ENCODE data around the gene CBX8.

The CBX8 gene

DNA sequence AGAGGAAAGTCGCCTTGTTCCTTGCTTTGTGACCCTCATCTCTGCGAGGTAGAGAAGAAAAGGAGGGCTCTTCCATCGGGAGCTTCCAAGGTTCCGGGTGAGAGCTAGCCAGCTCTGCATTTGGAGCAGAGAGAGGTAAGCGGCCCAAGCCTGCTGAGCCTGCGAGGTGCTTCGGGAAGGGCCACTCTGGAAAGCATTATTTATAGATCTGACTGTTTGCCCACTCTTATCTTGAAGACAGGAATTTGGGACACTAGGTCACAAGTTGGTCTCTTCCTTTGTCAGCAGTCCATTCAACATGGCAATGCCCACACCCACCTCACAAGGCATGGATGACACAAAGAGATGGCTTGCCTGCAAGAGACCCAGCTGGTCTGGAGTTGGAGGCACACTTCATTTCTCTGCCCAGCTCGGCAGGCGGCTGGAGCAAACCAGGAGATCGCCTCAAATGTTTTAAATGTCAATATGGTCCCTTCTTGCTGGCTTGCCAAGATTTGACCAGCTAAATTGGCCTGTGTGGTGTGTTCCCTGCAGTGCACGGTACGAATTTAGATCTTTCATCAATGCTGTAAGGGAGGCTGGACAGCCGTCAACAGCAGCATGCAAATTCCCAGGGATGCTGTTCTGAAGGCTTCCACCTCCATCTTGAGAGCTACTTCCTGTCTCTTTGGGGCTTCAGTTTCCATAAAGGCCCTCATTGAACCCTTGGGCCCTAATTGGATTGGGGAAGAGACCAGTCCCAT is 22.8 kb upstream of the CBX8 start:
- DNase-seq (ENCODE audit: low read depth, low spot score), result no peak

DNA sequence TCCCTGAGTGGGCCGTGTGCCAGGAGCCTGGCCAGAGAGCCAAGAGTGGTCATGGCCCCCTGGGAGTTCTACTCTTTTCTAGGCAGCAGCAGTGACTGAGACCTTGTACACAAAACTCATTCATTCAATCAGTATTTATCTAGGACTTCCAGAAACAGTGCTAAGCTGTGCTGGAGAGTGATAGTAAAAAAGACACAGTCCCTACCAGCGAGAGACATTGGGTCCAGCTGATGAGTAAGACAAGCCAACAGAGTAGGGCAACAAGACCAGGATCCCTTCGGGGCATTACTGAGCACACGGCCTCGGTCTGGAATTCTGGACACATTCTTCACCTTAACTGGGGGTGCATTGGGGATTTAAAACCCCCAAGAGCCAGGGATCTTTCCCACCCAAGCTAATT is 22.2 kb upstream of the CBX8 start:
- no peak for DNase-seq (ENCODE audit: low read depth, low spot score)

DNA sequence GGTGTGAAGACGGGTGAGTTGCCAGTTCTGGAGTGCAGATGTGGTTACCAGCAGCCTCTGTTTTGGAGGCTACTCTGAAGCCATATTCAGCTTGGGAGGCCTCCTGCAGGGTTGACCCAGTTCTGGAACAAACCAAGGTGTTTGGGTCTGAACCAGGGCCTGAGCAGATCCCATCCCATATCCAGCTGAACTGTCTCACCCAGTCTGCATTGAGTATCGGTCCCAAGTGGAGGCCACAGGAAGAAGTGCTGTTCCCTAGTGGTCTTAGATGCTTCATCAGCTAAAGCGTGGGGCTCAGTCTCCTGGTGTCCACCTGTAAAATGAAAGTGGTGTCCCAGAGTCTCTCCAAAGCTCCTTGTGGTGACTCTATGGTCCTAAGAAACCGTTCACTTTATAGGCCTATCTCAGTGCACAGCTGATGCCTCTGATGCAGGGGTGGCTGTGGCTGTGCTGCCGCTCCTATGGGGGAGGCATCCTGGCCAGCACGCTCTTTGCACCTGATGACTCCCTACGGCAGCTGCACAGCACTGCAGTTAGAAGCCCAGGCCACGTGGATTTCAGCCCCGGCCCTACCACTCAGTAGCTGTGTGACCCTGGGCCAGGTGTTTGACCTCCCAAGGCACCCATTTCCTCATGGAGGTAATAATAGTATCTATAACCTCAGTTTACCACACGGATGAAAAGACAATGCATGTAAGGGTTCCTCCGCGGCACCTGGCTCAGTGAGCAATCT is 21.3 kb upstream of the CBX8 start:
- DNase-seq (ENCODE audit: low read depth, low spot score), result no peak

DNA sequence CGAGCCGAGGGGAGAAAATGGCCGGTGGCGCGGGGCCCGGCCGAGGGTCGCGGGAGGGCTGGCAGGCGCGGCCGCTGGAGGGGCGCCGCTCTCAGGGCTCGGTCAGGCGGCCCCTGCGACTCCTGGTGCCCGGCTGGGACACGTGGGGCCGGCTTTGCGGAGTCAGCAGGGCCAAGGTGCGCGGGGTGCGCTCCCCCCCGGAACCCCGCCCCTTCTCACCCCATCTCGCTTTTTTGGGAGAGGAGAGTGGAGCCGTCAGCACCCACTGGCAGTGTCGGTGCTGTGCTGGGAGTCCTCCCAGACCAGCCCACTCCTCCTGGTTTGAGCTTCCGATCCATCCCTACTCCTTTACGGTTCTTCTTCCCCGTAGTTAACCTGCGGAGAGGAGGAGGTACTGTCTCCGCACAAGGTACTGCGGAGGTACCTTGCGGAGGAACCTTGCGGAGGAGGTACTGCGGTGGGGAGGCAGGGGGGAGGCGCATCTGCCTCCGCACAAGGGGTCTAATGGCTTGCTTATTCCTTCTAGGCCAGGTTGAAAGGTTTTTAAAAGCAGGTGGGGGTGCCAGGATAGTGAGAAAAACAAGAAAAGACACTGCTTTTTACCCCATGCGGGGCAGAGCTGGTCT is 19.1 kb upstream of the CBX8 start:
- no peak for DNase-seq (ENCODE audit: low read depth, low spot score)

DNA sequence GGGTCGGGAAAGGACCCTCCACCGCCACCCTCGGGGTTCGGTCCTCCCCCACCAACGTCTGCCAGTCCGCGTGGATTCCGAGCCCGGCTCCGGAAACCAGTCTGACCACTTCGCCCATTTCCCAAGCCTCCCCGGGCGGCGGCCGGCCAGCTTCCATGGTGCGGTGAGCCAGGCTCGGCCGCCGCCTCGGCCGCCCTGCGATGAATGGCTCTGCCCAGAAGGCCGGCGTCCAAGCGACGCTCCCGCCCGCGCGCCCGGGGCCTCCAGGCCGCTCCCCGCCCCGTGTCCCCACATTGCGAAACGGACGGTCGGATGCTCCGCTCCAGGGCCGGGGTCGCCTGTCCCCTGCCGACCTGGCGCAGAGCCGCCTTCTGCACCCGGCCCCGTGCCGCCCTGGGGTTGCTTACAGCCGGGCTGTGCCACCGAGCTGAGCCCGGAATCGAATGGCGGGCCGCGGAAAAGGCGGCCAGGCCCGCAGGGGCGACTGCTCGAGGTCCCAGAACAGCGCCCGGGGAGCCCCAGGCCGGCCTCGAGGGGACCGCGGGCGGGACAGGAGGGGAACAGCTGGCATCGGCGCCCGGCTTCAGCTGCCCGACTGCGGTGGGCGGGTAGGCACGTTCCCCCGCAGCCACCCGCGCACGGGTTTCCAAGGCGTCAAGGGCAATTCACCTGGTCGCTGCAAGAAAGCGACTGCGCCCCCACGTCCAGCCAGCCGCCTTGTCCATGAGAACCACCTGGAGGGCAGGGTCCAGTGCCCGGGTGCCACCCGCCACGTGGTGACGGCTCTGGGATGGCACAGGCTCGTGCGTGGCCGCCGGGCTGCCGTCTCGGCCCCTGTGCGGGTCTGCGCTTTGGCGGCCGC is 18.3 kb upstream of the CBX8 start:
- no peak for DNase-seq (ENCODE audit: low read depth, low spot score)

DNA sequence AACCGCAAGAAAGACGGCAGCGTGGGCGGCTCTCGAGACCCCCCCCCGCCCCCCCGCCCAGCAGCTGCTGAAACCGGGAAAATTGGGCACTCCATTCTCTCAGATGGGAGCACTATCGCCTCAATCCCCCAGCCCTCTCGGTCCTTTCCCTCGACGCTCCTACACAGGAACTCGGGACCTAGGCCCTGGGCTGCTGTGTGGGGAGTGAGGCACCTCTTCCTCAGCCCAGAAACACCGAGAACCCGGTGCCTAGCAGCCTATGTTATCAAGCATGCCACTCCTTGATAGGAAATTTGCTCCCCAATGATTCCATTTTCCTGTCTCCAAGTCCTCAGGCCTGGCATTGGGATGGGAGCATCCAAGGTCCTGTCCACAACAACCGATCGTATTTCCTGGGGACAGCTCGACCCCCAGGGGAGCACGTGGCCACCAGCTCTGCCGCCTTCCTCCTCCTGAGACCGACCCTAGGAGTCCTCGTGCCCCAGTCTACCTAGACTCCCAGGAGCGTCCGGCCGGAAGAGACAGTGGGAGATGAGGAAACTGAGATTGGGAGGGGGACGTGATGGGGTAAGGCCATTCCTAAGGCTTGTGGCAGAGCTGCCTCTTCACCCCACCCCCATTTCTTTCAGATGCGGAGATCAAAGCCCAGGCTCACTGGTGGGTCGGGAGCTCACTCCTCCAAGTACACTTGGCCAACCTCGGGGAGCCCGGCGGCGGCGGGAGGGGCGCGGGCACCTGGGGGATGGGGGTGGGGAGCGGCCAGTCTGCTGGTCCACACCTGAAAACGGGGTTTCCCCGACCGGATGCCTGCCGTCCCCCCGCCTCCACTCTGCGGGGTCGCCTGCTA is 17.5 kb upstream of the CBX8 start:
- no peak for DNase-seq (ENCODE audit: low read depth, low spot score)

DNA sequence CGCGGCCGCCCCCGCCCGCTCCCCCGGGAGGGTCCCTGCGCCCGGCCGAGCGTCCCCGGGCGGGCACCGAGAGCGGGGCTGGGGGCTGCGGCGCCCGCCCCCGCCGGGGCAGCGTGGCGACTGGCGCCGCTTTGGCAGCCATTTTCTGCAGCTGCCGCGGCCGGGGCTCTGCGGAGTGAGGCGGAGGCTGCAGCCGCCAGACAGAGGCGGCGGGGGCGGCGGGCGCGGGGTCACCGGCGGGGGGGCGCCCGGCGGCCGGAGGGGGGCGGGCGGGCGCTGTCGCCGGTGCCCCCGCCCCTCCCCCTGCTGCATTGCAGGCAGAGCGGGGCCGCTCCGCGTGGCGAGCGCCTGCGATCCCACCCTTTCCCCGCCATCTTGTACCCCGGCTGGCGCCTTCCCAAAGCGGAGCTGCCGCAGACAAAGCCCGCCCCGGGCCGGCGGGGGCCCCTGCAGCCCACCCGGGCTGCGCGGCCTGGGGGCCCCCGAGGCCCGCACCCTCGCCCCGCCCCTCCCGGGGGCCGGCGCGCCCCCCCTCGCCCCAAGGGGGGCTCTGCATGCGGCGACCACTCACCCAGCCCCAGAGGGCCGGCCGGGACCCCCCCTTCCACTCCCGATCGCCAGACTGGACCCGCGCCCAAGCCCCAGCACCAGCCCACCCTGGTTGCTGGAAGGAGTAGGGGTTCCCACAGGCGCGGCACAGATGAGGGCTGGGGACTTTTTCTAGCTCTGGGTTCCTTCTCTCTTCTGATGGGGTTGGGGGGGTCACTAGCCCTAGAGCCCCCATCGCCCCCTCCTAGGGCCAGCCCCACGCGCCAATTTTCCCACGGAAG is 16.6 kb upstream of the CBX8 start:
- no peak for DNase-seq (ENCODE audit: low read depth, low spot score)

DNA sequence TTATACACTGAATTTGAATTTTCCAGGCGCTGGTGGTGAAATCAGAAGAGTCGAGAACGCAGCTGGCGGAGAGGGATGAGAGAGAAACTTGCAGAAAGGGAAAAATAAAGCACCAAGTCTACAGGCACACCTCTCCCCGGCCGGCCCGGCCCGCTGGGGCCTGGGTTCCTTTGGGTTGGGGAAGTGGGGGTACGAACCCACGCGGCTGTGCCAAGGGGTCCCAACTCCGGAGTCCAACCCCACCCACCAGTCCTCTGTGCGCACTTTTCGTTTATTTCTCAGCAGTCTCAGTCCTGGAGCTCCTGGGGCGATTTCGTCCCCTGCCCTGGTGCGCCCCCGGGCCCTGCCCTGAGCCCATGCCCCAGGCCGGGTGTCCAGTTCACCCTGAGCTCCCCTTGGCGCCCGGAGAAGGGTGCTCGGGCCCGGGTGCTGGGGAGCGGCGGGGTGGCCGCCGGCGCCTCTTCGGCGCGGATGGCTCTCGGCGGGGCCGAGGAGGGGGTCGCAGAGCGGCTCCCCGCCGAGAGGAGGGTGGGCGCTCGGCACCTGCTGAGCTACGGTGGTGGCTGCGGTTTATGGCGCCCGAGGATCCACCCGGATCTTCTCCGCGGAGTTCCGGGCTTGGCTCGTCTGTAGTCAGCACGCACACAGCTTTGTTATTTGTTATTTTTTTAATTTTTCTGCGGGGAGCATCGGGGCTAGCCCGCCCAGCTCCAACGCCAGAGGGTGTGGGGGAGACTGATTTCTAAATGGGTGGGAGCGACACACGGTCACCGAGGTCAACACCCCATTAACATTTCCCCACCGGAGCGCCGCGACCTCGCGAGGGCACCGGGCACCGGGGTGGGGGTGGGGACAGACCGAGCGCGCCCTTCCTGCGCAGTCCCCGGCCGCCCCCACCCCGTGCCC is 15.7 kb upstream of the CBX8 start:
- DNase-seq (ENCODE audit: low read depth, low spot score), result no peak

DNA sequence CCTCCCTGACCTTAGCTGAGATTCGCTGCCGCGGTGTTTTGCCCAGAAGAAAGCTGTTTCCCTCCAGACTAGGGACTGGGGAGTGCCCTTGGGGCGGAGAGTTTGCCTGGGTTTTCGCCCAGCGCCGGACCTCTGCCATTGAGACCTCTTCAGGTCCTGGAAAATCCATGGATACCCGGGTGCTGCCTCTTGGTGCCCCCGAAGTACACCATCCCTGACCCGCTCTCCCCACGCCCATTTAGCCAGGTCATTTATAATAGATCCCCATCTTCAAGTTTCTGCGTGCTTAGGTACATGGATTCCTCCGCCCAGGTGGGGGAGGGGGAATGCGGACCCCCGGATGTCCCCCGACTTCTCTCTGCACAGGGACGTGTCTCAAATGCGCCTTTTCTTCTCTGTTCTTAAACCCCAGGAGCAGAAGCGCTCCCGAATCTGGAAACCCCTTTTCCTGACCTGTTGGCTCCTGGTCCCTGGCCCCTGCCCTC is 15.0 kb upstream of the CBX8 start:
- no peak for DNase-seq (ENCODE audit: low read depth, low spot score)

DNA sequence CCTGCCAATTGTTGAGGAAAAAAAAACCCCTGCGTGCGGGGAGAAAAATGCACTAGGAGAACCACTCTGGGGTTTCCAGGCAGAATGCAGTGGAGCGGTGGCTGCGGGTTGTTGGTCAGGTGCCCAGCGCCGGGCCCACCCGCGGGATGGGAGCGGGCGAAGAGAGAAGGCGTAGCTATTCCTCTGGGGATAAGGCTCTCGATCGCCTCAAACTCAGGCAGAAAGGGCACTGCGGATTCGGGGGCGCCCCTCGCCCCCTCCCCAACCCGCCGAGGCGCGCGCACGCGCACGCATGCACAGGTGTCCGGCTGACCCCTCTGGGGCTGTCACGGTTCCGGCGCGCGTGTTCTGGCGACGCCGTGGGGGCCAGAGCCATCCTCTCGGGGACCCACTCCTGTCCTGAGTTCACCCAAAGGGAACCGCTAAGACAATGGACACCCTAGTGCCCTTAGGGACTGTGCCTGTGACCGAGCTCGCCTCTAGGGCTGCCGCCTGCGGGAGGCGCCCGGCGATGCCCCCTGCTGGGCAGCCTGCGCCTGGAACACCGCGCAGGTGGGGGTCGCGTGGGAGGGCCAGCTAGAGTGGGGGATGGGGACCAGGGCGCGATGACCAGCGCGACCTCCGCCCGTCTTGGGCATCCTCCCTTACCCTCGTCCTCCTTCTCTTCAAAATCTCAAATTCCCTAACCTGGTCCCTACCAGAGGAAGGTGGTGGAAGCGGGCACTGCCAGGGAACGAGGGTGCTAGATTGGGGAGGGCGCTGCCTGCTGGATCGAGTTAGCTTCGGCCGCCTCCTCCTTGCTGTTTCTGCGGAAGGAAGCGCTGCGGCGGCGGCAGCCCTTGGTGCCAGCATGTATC is 14.4 kb upstream of the CBX8 start:
- DNase-seq (ENCODE audit: low read depth, low spot score), result no peak

DNA sequence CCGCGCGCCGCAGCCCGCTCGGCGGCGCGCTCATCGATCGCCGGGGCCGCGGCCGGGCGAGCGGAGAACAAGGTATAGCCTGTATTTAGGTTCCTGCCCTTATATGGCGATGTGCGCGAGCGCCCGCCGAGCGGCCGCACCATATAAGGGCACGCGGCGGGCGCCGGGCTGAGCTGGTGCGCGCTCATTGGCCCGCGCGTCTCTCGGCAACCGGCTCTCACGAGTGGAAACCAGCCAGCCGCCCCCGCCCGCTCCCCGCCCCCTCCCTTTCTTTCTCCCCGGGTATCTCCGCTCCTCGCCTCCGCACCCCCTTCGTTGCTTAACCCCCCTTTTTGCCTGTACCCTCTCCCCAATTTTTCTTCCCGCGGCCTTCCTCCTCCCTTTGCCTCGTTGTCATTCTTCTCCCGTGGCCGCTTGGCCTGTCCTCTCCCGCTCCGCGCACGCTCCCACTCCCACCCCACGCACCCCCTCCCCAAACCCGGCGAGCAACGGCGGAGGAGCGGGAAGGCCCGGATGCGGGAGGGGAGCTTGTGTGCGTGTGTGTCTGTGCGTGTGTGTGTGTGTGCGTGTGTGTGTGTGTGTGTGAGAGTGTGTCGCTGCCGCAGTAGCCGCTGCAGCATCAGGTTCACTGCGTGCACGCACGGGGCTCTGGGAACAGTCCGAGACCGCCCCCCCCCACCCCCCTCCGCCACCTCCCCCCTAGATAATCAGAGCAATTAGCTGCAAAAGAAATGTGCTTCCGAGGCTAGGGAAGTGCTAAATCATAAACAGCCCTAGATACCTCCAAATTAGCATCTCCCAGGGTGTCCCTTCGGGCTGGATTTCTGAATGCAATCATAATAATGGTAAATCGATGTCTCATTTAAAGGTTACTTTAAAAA is 13.5 kb upstream of the CBX8 start:
- DNase-seq (ENCODE audit: low read depth, low spot score), result no peak

DNA sequence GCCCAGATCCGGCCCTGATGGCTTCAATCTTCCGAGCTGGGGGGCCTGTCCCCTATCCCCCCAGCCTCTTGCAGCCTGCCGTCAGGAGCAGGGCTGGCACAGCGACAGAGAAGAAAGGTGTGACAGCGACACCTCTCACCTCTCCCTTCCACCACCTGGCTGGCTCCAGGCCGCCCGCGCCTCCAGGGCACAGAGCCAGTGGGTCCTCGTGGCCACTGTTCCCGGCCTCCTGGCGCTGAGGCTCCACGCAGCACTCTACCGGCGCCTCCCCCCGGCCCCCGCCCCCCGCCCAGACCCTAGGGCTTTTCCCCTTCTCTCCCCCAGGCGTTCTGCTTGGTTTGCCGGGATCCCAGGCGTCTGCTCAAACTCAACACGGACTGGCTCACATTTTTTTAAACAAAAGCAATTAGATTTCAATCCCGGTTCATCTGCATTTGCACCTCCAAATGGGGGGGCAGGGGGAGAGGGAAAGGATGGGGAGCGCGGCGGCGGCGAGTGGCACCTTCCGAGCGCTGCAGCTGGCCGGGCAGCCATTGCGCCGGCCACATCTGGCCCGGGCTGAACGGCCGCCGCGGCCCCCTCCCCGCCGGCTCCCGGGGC is 12.8 kb upstream of the CBX8 start:
- no peak for DNase-seq (ENCODE audit: low read depth, low spot score)

DNA sequence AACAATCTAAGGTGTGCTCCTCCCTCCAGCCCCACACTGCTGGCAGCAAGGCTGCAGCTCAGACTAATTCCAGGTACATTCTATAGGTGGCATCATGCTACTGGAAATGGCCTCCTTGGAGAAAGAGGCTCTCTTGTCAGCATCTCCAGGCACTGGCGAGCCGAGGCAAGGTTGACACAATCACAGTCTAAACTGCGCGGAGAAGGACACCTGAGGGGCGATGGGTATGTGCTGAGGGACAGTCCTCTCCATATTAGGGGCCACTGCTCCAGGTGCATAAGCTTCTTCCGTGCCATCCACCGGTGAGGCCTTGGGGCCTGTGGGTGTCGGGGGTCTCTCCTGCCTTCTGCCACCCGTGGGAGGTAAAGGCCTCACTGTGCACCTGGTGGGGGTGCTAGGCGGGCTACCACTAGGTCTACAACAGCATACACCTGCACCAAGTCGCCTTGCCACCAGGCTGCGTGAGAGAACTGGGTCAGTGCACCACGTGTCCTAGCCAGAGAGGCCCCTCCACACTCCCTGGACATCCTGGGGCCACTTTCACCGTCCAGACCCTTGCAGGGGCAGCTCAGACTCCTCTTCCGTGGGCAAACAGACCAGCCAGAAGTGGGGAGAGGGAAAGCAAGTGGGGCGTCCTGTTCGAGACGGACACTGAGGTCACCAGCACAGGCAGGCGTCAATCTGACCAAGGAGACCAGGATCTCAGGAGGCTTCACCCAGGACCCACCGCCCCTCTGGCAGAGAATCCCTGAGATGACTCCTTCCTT is 12.1 kb upstream of the CBX8 start:
- DNase-seq (ENCODE audit: low read depth, low spot score), result no peak

DNA sequence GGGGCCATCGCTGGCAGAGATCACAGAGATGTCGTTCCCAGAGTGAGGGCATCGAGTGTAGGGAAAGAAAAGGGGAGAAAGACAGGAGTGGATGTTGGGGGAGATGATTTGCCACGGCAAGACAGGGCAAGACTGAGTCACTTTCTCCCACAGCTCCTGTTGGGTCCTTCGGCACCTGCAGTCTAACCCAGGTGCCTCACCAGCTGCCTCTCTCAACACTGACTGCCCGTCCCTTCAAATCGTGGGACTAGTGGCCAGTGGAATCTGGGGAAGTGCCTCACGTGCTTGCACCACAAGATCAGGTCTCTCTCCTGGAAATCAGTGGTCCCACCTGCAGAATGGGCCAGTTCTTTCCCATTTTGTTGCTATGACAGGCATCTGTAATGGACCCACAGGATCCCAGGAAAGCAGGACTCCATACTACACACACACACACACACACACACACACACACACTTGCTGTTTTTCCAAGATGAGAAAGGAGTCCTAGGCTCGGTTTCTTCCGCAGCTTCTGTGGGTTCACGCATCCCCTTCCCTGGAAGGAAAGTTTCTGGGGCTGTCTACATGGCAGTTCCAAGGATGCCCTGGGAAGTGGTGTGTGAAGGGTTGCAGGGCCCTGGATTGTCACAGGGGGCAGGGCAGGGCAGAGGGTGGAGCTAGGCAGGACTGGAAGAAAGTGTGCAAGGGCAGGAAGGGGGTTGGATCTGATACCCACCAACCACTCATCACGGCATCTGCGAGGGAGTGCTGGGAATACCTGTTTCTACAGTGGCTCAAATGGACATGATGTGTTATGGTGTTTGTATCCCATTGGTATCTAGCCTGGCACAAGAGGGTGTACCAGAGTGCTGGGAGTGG is 10.2 kb upstream of the CBX8 start:
- DNase-seq (ENCODE audit: low read depth, low spot score), result no peak

DNA sequence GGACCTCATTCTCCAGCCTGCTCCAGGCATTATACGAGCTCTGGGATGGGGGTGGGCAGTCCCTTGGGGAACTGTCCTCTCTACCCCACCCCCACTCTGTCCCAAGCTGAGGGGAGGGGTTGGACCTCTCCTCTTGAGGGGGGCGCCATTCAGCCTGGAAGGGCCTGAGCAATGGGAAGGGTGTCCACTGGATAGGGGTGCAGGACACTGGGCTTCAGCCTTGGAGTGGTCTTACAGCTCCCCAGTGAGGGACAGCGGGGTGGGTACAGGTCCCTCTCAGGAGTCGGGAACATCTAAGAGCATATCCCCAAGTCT is 9.5 kb upstream of the CBX8 start:
- no peak for DNase-seq (ENCODE audit: low read depth, low spot score)

Measured in iPS DF 19.7 (cell line).